Measurements from ENCODE around the gene WDR37. TPM values are rescaled to one million over a fixed set of nuclear protein-coding genes. Genes with fewer than 3 reads are reported as not detected.
A peak's percentile ranks its signal among the peaks of the same experiment; 100 is the strongest.

WDR37 gene
- total and polyA plus RNA-seq, 2 experiments from 2014 or later = 13.7 to 16.5 TPM

GRCh38 chr10:1048349-1048731 lies 7.8 kb upstream of the WDR37 start:
- Histone ChIP-seq H3K27me3 (replicated peaks; ENCODE audit: insufficient read depth) (no peaks in the 10 kb centered on the region), H3K4me3 (peak overlapping the region; percentile 91), H3K27ac (peak overlapping the region; percentile 97), H3K36me3 (ENCODE audit: low read depth) (0 out of 2 replicates have a peak, but pooled peaks cover 9% of the 10 kb centered on the region), H3K79me2 (ENCODE audit: insufficient read depth) (peaks cover 81% of the 10 kb centered on the region), H3K9me3 (ENCODE audit: low read depth) (no peaks in the 10 kb centered on the region), H3K9me2 (ENCODE audit: insufficient read depth) (no peaks in the 10 kb centered on the region), H3F3A (ENCODE audit: insufficient read depth) (peaks cover 25% of the 10 kb centered on the region), H3K9ac (peak overlapping the region; percentile 96), H2AFZ (peak overlapping the region; percentile 65), H3K4me1 (ENCODE audit: insufficient read depth) (peaks cover 21% of the 10 kb centered on the region), H3K4me2 (ENCODE audit: unreplicated experiment) (peak overlapping the region; percentile 81), H4K20me1 (ENCODE audit: insufficient read depth) (no peaks in the 10 kb centered on the region; the same call in 1 of the 2 replicates)
- no peak for DNase-seq
- WGBS, 2 experiments (ENCODE audit: low coverage in 1 of 2, low lambda C conversion rate in 2 of 2, missing lambda C conversion rate in 2 of 2) = 1% methylated on average over 36 to 37 of the region's 37 CpGs
- in situ Hi-C loops (cut with MboI) = no loop called here
- TF ChIP-seq EZH2 (IDR thresholded peaks at IDR 0.05; ENCODE audit: insufficient read depth, poor library complexity, severe bottlenecking) (no peak), EZH2phosphoT487 (IDR thresholded peaks at IDR 0.05; ENCODE audit: insufficient read depth, low read depth) (no peak)

- Histone ChIP-seq H3K4me1 (ENCODE audit: insufficient read depth) (peaks cover 21% of the 10 kb centered on the region), H3K9me2 (ENCODE audit: insufficient read depth) (no peaks in the 10 kb centered on the region), H3K9me3 (ENCODE audit: low read depth) (no peaks in the 10 kb centered on the region), H3K4me3 (peak within 1 kb of the TSS; percentile 91), H3K27me3 (replicated peaks; ENCODE audit: insufficient read depth) (no peaks in the 10 kb centered on the region), H3K27ac (peak within 1 kb of the TSS; percentile 97), H4K20me1 (ENCODE audit: insufficient read depth) (no peaks in the 10 kb centered on the region; the same call in 1 of the 2 replicates), H3K79me2 (ENCODE audit: insufficient read depth) (peaks cover 81% of the 10 kb centered on the region), H3F3A (ENCODE audit: insufficient read depth) (peaks cover 22% of the 10 kb centered on the region), H3K36me3 (ENCODE audit: low read depth) (0 out of 2 replicates have a peak, but pooled peaks cover 9% of the 10 kb centered on the region), H3K9ac (peak within 1 kb of the TSS; percentile 96), H2AFZ (peak within 1 kb of the TSS; percentile 78), H3K4me2 (ENCODE audit: unreplicated experiment) (peak within 1 kb of the TSS; percentile 94)
- in situ Hi-C loops (cut with MboI) = no loop called here
- 1% methylated on average over 71 to 72 of the region's 83 CpGs for WGBS, 2 experiments (ENCODE audit: low coverage in 1 of 2, low lambda C conversion rate in 2 of 2, missing lambda C conversion rate in 2 of 2)
- no peak for TF ChIP-seq EZH2phosphoT487 (IDR thresholded peaks at IDR 0.05; ENCODE audit: insufficient read depth, low read depth)
- no peak for TF ChIP-seq EZH2 (IDR thresholded peaks at IDR 0.05; ENCODE audit: insufficient read depth, poor library complexity, severe bottlenecking)
- DNase-seq = peak; percentile 100
Observed at GRCh38 chr10:1048732-1049424, 7.3 kb upstream of the WDR37 start, which contains the start of gene IDI1. IDI1 (minus strand) TSS chr10:1049119; CDS start chr10:1049003, 116 bp downstream.

DNA sequence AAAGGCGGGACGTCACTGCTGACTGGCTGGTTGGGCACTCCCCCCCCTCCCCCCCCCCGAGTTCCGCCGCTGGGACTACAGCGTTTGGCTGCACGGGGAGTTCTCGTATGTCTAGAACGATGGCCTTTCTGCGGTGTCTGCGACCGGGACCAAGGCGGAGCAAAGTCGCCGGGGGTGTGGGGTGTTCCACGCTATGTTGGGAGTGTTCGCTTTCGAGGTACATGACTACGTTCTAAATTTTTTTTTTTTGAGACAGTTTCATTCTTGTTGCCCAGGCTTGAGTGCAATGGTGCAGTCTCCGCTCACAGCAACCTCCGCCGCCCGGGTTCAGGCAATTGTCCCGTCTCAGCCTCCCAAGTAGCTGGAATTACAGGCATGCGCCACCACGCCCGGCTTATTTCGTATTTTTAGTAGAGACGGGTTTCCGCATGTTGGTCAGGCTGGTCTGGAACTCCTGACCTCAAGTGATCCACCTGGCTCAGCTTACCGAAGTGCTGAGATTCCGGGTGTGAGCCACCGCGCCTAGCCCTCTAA lies 6.7 kb upstream of the WDR37 start:
- DNase-seq = no peak
- peak overlapping the region; percentile 91 for H3K4me3 ChIP-seq
- TF ChIP-seq EZH2 (IDR thresholded peaks at IDR 0.05; ENCODE audit: insufficient read depth, poor library complexity, severe bottlenecking) = no peak
- no peak for TF ChIP-seq EZH2phosphoT487 (IDR thresholded peaks at IDR 0.05; ENCODE audit: insufficient read depth, low read depth)
- peak overlapping the region; percentile 94 for H3K4me2 ChIP-seq (ENCODE audit: unreplicated experiment)
- peaks cover 25% of the 10 kb centered on the region for H3K4me1 ChIP-seq (ENCODE audit: insufficient read depth)
- peaks cover 22% of the 10 kb centered on the region for H3F3A ChIP-seq (ENCODE audit: insufficient read depth)
- H3K9me3 ChIP-seq (ENCODE audit: low read depth) = no peaks in the 10 kb centered on the region
- no peaks in the 10 kb centered on the region for H3K9me2 ChIP-seq (ENCODE audit: insufficient read depth)
- in situ Hi-C loops (cut with MboI) = no loop called here
- WGBS, 2 experiments (ENCODE audit: low coverage in 1 of 2, low lambda C conversion rate in 2 of 2, missing lambda C conversion rate in 2 of 2) = 0 to 2% methylated on average over 28 to 29 of the region's 34 CpGs
- H3K36me3 ChIP-seq (ENCODE audit: low read depth) = 0 out of 2 replicates have a peak, but pooled peaks cover 9% of the 10 kb centered on the region
- peak overlapping the region; percentile 78 for H2AFZ ChIP-seq
- H3K27ac ChIP-seq = peak overlapping the region; percentile 97
- peak overlapping the region; percentile 96 for H3K9ac ChIP-seq
- H3K79me2 ChIP-seq (ENCODE audit: insufficient read depth) = peaks cover 81% of the 10 kb centered on the region
- no peaks in the 10 kb centered on the region; the same call in 1 of the 2 replicates for H4K20me1 ChIP-seq (ENCODE audit: insufficient read depth)
- H3K27me3 ChIP-seq (replicated peaks; ENCODE audit: insufficient read depth) = no peaks in the 10 kb centered on the region

GRCh38 chr10:1050145-1050544 lies 6.0 kb upstream of the WDR37 start:
- peak overlapping the region; percentile 97 for H3K27ac ChIP-seq
- H3F3A ChIP-seq (ENCODE audit: insufficient read depth) = peaks cover 22% of the 10 kb centered on the region
- H3K4me1 ChIP-seq (ENCODE audit: insufficient read depth) = peaks cover 31% of the 10 kb centered on the region
- no peaks in the 10 kb centered on the region for H3K9me2 ChIP-seq (ENCODE audit: insufficient read depth)
- no peaks in the 10 kb centered on the region; the same call in 1 of the 2 replicates for H4K20me1 ChIP-seq (ENCODE audit: insufficient read depth)
- H3K9me3 ChIP-seq (ENCODE audit: low read depth) = no peaks in the 10 kb centered on the region
- in situ Hi-C loops (cut with MboI) = no loop called here
- TF ChIP-seq EZH2 (IDR thresholded peaks at IDR 0.05; ENCODE audit: insufficient read depth, poor library complexity, severe bottlenecking) = no peak
- no peak for TF ChIP-seq EZH2phosphoT487 (IDR thresholded peaks at IDR 0.05; ENCODE audit: insufficient read depth, low read depth)
- H3K9ac ChIP-seq = peak overlapping the region; percentile 96
- H3K79me2 ChIP-seq (ENCODE audit: insufficient read depth) = peaks cover 81% of the 10 kb centered on the region
- H3K4me2 ChIP-seq (ENCODE audit: unreplicated experiment) = peak overlapping the region; percentile 94
- peak; percentile 43 for DNase-seq
- WGBS, 2 experiments (ENCODE audit: low coverage in 1 of 2, low lambda C conversion rate in 2 of 2, missing lambda C conversion rate in 2 of 2) = 16 to 19% methylated on average over 5 of the region's 5 CpGs
- H2AFZ ChIP-seq = peak overlapping the region; percentile 78
- peak overlapping the region; percentile 91 for H3K4me3 ChIP-seq
- 0 out of 2 replicates have a peak, but pooled peaks cover 9% of the 10 kb centered on the region for H3K36me3 ChIP-seq (ENCODE audit: low read depth)
- H3K27me3 ChIP-seq (replicated peaks; ENCODE audit: insufficient read depth) = no peaks in the 10 kb centered on the region

Data from GM23248 (cell line).